GM12878 (cell line): ENCODE data around the gene FAF1.

ENCODE experiments used
- CTCF ChIP-seq, 3 experiments: IDR thresholded peaks in 2 of 3; conservative IDR thresholded peaks in 1 of 3; 2 replicates each; pipeline ENCODE4 v1.5.1; 2011; ENCODE audit warnings: low read depth in 3 of 3, low read length in 3 of 3, mild to moderate bottlenecking in 3 of 3, control low read depth in 2 of 3, moderate library complexity in 2 of 3, inconsistent platforms in 1 of 3, mixed read lengths in 1 of 3; ENCODE audit not compliant: control insufficient read depth in 2 of 3, insufficient read depth in 1 of 3; ENCODE audit errors: extremely low read depth in 1 of 3
- TCF7 ChIP-seq: IDR thresholded peaks from 2 replicates; pipeline ENCODE4 v1.6.1; 2014; ENCODE audit warnings: antibody characterized with exemption, borderline replicate concordance

GRCh38 chr1:50704126-50704525, 255.9 kb downstream of the FAF1 start:
- peak; percentile 59 to 70 (median 61) for TF ChIP-seq CTCF (IDR thresholded peaks at IDR 0.05 in 2 of 3, conservative IDR thresholded peaks at IDR 0.05 in 1 of 3; ENCODE audit: control insufficient read depth in 2 of 3, extremely low read depth in 1 of 3, insufficient read depth in 1 of 3, low read depth in 3 of 3, low read length in 3 of 3)
- TF ChIP-seq TCF7, result no peak
